Right hindlimb (tissue), 1 donor: ENCODE measurements around the gene TBL3.

Experiments used
- DNase-seq: peaks from one replicate; pipeline ENCODE4 v3.0.0-alpha.2; 2018

Gene TBL3

GRCh38 chr16:1965396-1966001 is 6.4 kb upstream of the TBL3 start:
- DNase-seq: no peak

- no peak for DNase-seq
Measured at GRCh38 chr16:1966460-1966859, 5.4 kb upstream of the TBL3 start, which contains the start of gene RNF151. Gene RNF151 (plus strand): TSS chr16:1966856. CDS start chr16:1966882, 26 bp downstream.

- no peak for DNase-seq
Measured at GRCh38 chr16:1968146-1968953, 3.5 kb upstream of the TBL3 start.

- no peak for DNase-seq
Measured at GRCh38 chr16:1972490-1972877, 631 bp downstream of the TBL3 start.

- DNase-seq: no peak
Measured at GRCh38 chr16:1973461-1974156, 1.8 kb downstream of the TBL3 start.

GRCh38 chr16:1974157-1975070 is 2.6 kb downstream of the TBL3 start:
- DNase-seq: no peak

- no peak for DNase-seq
Measured at GRCh38 chr16:1975432-1976215, 3.8 kb downstream of the TBL3 start.

GRCh38 chr16:1976216-1976520 is 4.3 kb downstream of the TBL3 start:
- DNase-seq: no peak

GRCh38 chr16:1976951-1977874 is 5.4 kb downstream of the TBL3 start:
- DNase-seq: no peak

GRCh38 chr16:1977875-1978268 is 6.0 kb downstream of the TBL3 start:
- DNase-seq: no peak

GRCh38 chr16:1978476-1979120 is 6.7 kb downstream of the TBL3 start:
- no peak for DNase-seq

- DNase-seq: no peak
Measured at GRCh38 chr16:1979271-1980029, 7.6 kb downstream of the TBL3 start.

- no peak for DNase-seq
Measured at GRCh38 chr16:1980030-1980769, 8.3 kb downstream of the TBL3 start.

GRCh38 chr16:1980770-1981087 is 8.9 kb downstream of the TBL3 start:
- DNase-seq: no peak

GRCh38 chr16:1981398-1981836 is 9.6 kb downstream of the TBL3 start, which contains the start of gene NOXO1:
Gene NOXO1 (minus strand): TSS chr16:1981469. CDS start chr16:1981179, 290 bp downstream.
- DNase-seq: no peak

GRCh38 chr16:1982013-1982433 is 10.2 kb downstream of the TBL3 start:
- DNase-seq: peak; percentile 58

GRCh38 chr16:1982991-1983543 is 11.2 kb downstream of the TBL3 start:
- no peak for DNase-seq

- peak; percentile 95 for DNase-seq
Measured at GRCh38 chr16:1983544-1984346, 11.9 kb downstream of the TBL3 start, which contains the start of gene GFER. Gene GFER (plus strand): TSS chr16:1984193. CDS start chr16:1984219, 26 bp downstream.
